Measurements from ENCODE around the gene ATF7.

DNA sequence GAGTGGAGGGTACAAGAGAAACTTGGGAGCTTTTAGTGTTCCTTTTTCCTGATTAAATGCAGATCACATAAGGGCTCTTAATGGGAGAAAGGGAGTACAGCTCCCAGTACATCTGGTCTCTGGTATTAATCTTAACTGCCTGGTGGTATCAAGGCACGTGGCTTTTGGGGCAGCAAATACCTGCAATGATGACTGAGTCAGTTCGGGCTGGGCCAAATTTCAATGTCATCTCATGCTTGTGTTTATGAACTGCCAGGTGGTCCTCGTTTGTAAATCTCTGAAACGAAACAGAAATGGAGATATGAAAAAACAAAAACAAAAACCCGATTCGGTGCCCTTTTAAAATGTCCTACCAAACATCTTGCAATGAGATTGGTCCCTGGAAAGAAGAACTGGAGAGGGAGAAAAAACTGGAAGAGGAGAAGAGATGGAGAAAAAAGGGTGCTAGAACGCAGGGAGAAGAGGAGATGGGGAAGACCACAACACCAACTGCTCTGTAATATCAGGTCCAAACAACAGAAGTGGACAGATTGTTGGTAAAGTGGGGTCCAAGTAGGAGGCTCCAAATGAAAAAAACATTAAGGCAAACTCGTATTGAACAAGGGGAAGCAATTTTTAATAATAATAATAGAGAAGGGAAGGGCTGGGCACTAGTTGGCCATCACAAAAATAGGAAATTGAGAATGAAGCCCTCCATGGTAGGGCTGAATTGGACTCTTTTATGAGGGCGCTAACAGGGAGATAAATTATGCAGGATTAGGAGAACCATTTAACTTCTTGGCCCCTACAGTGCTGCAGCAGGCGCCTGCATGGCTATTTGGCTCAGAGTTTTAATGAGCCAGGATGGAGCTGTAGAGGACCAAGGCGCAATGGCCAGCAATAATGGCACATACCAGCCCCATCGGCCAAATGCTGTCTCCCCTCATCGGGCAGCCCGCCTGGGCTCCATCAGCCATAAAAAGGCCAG lies 73.5 kb downstream of the ATF7 start:
- no peak for TF ChIP-seq POLR2A (IDR thresholded peaks at IDR 0.05; ENCODE audit: low read length)
- TF ChIP-seq GATA1 (IDR thresholded peaks at IDR 0.05; ENCODE audit: low read depth, low read length) = no peak

Data from erythroblast (primary cell).